GM23338 (cell line): Measurements from ENCODE around the gene ZYX. TPM values are rescaled to one million over a fixed set of nuclear protein-coding genes. Genes with fewer than 3 reads are reported as not detected.
A peak's percentile ranks its signal among the peaks of the same experiment; 100 is the strongest.

Source experiments
- ATAC-seq: fragments of 200-7000 bp; cut with Tn5 transposase; 3 replicates; pipeline ENCODE4 v1.9.1; 2020
- DNase-seq: peaks from one replicate; pipeline ENCODE4 v3.0.0-alpha.2; 2015; ENCODE audit warnings: low spot score
- H2AFZ ChIP-seq: fragments of 200-600 bp; sonication (generic); 2 replicates; pipeline ENCODE4 v1.8.0; 2016; ENCODE audit warnings: antibody characterized with exemption, mild to moderate bottlenecking, moderate library complexity
- H3F3A ChIP-seq: fragments of 200-600 bp; sonication (generic); replicated peaks from 2 replicates; pipeline ENCODE4 v1.8.0; 2017; ENCODE audit warnings: antibody characterized with exemption, mixed run types, low read depth
- H3K27ac ChIP-seq: fragments of 200-600 bp; sonication (generic); 2 replicates; pipeline ENCODE4 v1.6.1; 2016; ENCODE audit warnings: low read depth
- H3K27me3 ChIP-seq: fragments of 200-600 bp; sonication (generic); 2 replicates; pipeline ENCODE4 v1.8.0; 2016; ENCODE audit warnings: mild to moderate bottlenecking, mixed run types, moderate library complexity; ENCODE audit not compliant: insufficient read depth
- H3K36me3 ChIP-seq: fragments of 200-600 bp; sonication (generic); 2 replicates; pipeline ENCODE4 v1.8.0; 2016; ENCODE audit warnings: mild to moderate bottlenecking; ENCODE audit not compliant: insufficient read depth
- H3K4me1 ChIP-seq: fragments of 200-600 bp; sonication (generic); 2 replicates; pipeline ENCODE4 v1.8.0; 2016; ENCODE audit warnings: mild to moderate bottlenecking, moderate library complexity; ENCODE audit not compliant: insufficient read depth
- H3K4me2 ChIP-seq: fragments of 200-600 bp; sonication (generic); 2 replicates; pipeline ENCODE4 v1.7.1; 2017; ENCODE audit warnings: mixed run types
- H3K4me3 ChIP-seq: fragments of 200-600 bp; sonication (generic); 2 replicates; pipeline ENCODE4 v1.6.1; 2016; ENCODE audit warnings: mixed run types
- H3K79me2 ChIP-seq: fragments of 200-600 bp; sonication (generic); replicated peaks from 2 replicates; pipeline ENCODE4 v1.8.0; 2017; ENCODE audit warnings: mild to moderate bottlenecking; ENCODE audit not compliant: insufficient read depth
- H3K9me2 ChIP-seq: fragments of 200-600 bp; sonication (generic); 2 replicates; pipeline ENCODE4 v1.8.0; 2017; ENCODE audit not compliant: insufficient read depth
- H4K20me1 ChIP-seq: fragments of 200-600 bp; sonication (generic); replicated peaks from 2 replicates; pipeline ENCODE4 v1.8.0; 2017; ENCODE audit warnings: mild to moderate bottlenecking; ENCODE audit not compliant: insufficient read depth
- H3K27ac Mint-ChIP-seq: 2 replicates; pipeline ENCODE4 v1.8.0; 2020; ENCODE audit warnings: inconsistent platforms, mild to moderate bottlenecking, moderate library complexity, mixed read lengths
- H3K27me3 Mint-ChIP-seq: 3 replicates; pipeline ENCODE4 v1.8.0; 2022; ENCODE audit warnings: low read depth, mild to moderate bottlenecking, moderate library complexity, mixed read lengths, inconsistent platforms; ENCODE audit not compliant: insufficient read depth, poor library complexity
- H3K36me3 Mint-ChIP-seq: 3 replicates; pipeline ENCODE4 v1.8.0; 2021; ENCODE audit warnings: low read depth, mild to moderate bottlenecking, inconsistent platforms, moderate library complexity, mixed read lengths
- H3K4me1 Mint-ChIP-seq: 3 replicates; pipeline ENCODE4 v1.8.0; 2020; ENCODE audit warnings: mild to moderate bottlenecking, inconsistent platforms, mixed read lengths
- H3K4me3 Mint-ChIP-seq: 3 replicates; pipeline ENCODE4 v1.8.0; 2021; ENCODE audit warnings: moderate library complexity, mild to moderate bottlenecking, inconsistent platforms, mixed read lengths
- H3K9me3 Mint-ChIP-seq: 3 replicates; pipeline ENCODE4 v1.8.0; 2020; ENCODE audit warnings: moderate library complexity, mild to moderate bottlenecking, inconsistent platforms, mixed read lengths
- CREB1 ChIP-seq: fragments of 250-450 bp; sonication (Bioruptor Pico); IDR thresholded peaks from 2 replicates; pipeline ENCODE4 v1.5.0; 2020; ENCODE audit warnings: low read depth, mild to moderate bottlenecking, moderate library complexity
- EZH2 ChIP-seq: fragments of 200-600 bp; sonication (generic); IDR thresholded peaks from one replicate; pipeline ENCODE4 v1.8.0; 2017; ENCODE audit warnings: antibody characterized with exemption, mild to moderate bottlenecking, low read depth; ENCODE audit not compliant: unreplicated experiment
- EZH2phosphoT487 ChIP-seq: fragments of 200-600 bp; sonication (generic); IDR thresholded peaks from one replicate; pipeline ENCODE4 v1.8.1; 2018; ENCODE audit warnings: antibody characterized with exemption; ENCODE audit not compliant: unreplicated experiment
- JUNB ChIP-seq: IDR thresholded peaks from one replicate; pipeline ENCODE4 v1.6.1; 2016; ENCODE audit warnings: antibody characterized with exemption; ENCODE audit not compliant: unreplicated experiment
- NANOG ChIP-seq: IDR thresholded peaks from 2 replicates; pipeline ENCODE4 v1.6.1; 2016; ENCODE audit warnings: antibody characterized with exemption, borderline replicate concordance
- POLR2AphosphoS5 ChIP-seq: IDR thresholded peaks from 2 replicates; pipeline ENCODE4 v1.6.1; 2016; ENCODE audit warnings: antibody characterized with exemption, low read depth
- STAT1 ChIP-seq: IDR thresholded peaks from one replicate; pipeline ENCODE4 v1.6.1; 2016; ENCODE audit warnings: antibody characterized with exemption; ENCODE audit not compliant: unreplicated experiment
- ZNF114 ChIP-seq: fragments of 250-450 bp; sonication (Bioruptor Pico); IDR thresholded peaks from 2 replicates; pipeline ENCODE4 v1.5.0; 2020; ENCODE audit warnings: mild to moderate bottlenecking, moderate library complexity
- ZNF331 ChIP-seq: fragments of 250-450 bp; sonication (Bioruptor Pico); IDR thresholded peaks from 2 replicates; pipeline ENCODE4 v1.5.0; 2020; ENCODE audit warnings: low read depth, mild to moderate bottlenecking, moderate library complexity
- polyA plus RNA-seq: library from polyadenylated mRNA; unstranded; fragments of >200 nt; fragmentation: Nextera tagmentation; extraction: Ambion mirVana; gene quantifications from 2 replicates; pipeline ENCODE4 v1.2.1, GENCODE V29; 2016
- total RNA-seq: library from RNA; depleted of rRNA; stranded (reverse); fragments of >200 nt; shearing (Covaris generic); gene quantifications from 2 replicates; pipeline ENCODE4 v1.2.3, GENCODE V29; 2014
- TF ChIP-seq, protein P1 (sequence below): IDR thresholded peaks from one replicate; pipeline ENCODE4 v1.6.1; 2018; ENCODE audit warnings: antibody characterized with exemption; ENCODE audit not compliant: unreplicated experiment
- TF ChIP-seq, protein P2 (sequence below): IDR thresholded peaks from 2 replicates; pipeline ENCODE4 v1.6.1; 2016; ENCODE audit warnings: antibody characterized with exemption
- TF ChIP-seq, protein P3 (sequence below): fragments of 250-450 bp; sonication (Bioruptor Pico); IDR thresholded peaks from 2 replicates; pipeline ENCODE4 v1.5.0; 2020; ENCODE audit warnings: mild to moderate bottlenecking, moderate library complexity
- TF ChIP-seq, protein P4 (sequence below), 2 experiments: fragments of 200-600 bp in 1 of 2; sonication (generic) in 1 of 2; conservative IDR thresholded peaks; 2 replicates each; pipeline versions ENCODE4 v1.5.1 to v1.6.1; 2016 to 2017; ENCODE audit warnings: antibody characterized with exemption in 2 of 2, low read depth in 2 of 2, mild to moderate bottlenecking in 2 of 2, moderate library complexity in 1 of 2

Gene ZYX
- total and polyA plus RNA-seq, 2 experiments from 2014 or later, result 111 to 141 TPM

DNA sequence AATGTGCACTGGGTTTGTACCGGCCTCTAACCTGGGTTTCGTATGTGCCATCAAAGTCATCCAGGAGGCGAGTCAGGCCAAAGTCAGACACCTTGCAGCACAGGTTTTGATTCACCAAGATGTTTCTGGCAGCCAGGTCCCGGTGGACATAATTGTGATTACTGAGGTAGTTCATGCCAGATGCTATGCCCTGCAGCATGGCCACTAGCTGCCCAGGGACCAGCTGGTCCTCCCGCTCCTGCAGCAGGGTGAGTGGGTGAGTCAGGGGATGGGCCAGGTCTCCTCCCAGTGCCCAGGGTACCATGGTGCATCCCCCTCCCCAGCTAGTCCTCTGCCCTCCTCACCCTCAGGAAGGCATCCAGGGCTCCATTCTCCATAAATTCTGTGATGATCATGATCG lies 13.6 kb downstream of the ZYX start:
- Histone ChIP-seq H3F3A (peaks cover 43% of the 10 kb centered on the region), H3K79me2 (no peaks in the 10 kb centered on the region), H3K4me3 (no peak overlapping the region), H3K9me2 (no peaks in the 10 kb centered on the region), H4K20me1 (peaks cover 5% of the 10 kb centered on the region), H3K27ac (no peak overlapping the region), H2AFZ (no peak overlapping the region), H3K27me3 (no peaks in the 10 kb centered on the region), H3K36me3 (peaks cover 35% of the 10 kb centered on the region), H3K4me2 (no peak overlapping the region), H3K4me1 (no peaks in the 10 kb centered on the region; the same call in 1 of the 2 replicates)
- peaks cover 22% of the 10 kb centered on the region for H3K27me3 Mint-ChIP-seq
- TF ChIP-seq CREB1 (CRISPR knock-in tag), result no peak
- TF ChIP-seq ZNF331 (CRISPR knock-in tag), result no peak
- TF ChIP-seq, protein P1, sequence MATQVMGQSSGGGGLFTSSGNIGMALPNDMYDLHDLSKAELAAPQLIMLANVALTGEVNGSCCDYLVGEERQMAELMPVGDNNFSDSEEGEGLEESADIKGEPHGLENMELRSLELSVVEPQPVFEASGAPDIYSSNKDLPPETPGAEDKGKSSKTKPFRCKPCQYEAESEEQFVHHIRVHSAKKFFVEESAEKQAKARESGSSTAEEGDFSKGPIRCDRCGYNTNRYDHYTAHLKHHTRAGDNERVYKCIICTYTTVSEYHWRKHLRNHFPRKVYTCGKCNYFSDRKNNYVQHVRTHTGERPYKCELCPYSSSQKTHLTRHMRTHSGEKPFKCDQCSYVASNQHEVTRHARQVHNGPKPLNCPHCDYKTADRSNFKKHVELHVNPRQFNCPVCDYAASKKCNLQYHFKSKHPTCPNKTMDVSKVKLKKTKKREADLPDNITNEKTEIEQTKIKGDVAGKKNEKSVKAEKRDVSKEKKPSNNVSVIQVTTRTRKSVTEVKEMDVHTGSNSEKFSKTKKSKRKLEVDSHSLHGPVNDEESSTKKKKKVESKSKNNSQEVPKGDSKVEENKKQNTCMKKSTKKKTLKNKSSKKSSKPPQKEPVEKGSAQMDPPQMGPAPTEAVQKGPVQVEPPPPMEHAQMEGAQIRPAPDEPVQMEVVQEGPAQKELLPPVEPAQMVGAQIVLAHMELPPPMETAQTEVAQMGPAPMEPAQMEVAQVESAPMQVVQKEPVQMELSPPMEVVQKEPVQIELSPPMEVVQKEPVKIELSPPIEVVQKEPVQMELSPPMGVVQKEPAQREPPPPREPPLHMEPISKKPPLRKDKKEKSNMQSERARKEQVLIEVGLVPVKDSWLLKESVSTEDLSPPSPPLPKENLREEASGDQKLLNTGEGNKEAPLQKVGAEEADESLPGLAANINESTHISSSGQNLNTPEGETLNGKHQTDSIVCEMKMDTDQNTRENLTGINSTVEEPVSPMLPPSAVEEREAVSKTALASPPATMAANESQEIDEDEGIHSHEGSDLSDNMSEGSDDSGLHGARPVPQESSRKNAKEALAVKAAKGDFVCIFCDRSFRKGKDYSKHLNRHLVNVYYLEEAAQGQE, result no peak
- no peak for TF ChIP-seq ZNF114 (CRISPR knock-in tag)
- TF ChIP-seq EZH2phosphoT487, result no peak
- no peak for TF ChIP-seq NANOG
- TF ChIP-seq, protein P2, sequence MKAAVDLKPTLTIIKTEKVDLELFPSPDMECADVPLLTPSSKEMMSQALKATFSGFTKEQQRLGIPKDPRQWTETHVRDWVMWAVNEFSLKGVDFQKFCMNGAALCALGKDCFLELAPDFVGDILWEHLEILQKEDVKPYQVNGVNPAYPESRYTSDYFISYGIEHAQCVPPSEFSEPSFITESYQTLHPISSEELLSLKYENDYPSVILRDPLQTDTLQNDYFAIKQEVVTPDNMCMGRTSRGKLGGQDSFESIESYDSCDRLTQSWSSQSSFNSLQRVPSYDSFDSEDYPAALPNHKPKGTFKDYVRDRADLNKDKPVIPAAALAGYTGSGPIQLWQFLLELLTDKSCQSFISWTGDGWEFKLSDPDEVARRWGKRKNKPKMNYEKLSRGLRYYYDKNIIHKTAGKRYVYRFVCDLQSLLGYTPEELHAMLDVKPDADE, result no peak
- TF ChIP-seq, protein P3, sequence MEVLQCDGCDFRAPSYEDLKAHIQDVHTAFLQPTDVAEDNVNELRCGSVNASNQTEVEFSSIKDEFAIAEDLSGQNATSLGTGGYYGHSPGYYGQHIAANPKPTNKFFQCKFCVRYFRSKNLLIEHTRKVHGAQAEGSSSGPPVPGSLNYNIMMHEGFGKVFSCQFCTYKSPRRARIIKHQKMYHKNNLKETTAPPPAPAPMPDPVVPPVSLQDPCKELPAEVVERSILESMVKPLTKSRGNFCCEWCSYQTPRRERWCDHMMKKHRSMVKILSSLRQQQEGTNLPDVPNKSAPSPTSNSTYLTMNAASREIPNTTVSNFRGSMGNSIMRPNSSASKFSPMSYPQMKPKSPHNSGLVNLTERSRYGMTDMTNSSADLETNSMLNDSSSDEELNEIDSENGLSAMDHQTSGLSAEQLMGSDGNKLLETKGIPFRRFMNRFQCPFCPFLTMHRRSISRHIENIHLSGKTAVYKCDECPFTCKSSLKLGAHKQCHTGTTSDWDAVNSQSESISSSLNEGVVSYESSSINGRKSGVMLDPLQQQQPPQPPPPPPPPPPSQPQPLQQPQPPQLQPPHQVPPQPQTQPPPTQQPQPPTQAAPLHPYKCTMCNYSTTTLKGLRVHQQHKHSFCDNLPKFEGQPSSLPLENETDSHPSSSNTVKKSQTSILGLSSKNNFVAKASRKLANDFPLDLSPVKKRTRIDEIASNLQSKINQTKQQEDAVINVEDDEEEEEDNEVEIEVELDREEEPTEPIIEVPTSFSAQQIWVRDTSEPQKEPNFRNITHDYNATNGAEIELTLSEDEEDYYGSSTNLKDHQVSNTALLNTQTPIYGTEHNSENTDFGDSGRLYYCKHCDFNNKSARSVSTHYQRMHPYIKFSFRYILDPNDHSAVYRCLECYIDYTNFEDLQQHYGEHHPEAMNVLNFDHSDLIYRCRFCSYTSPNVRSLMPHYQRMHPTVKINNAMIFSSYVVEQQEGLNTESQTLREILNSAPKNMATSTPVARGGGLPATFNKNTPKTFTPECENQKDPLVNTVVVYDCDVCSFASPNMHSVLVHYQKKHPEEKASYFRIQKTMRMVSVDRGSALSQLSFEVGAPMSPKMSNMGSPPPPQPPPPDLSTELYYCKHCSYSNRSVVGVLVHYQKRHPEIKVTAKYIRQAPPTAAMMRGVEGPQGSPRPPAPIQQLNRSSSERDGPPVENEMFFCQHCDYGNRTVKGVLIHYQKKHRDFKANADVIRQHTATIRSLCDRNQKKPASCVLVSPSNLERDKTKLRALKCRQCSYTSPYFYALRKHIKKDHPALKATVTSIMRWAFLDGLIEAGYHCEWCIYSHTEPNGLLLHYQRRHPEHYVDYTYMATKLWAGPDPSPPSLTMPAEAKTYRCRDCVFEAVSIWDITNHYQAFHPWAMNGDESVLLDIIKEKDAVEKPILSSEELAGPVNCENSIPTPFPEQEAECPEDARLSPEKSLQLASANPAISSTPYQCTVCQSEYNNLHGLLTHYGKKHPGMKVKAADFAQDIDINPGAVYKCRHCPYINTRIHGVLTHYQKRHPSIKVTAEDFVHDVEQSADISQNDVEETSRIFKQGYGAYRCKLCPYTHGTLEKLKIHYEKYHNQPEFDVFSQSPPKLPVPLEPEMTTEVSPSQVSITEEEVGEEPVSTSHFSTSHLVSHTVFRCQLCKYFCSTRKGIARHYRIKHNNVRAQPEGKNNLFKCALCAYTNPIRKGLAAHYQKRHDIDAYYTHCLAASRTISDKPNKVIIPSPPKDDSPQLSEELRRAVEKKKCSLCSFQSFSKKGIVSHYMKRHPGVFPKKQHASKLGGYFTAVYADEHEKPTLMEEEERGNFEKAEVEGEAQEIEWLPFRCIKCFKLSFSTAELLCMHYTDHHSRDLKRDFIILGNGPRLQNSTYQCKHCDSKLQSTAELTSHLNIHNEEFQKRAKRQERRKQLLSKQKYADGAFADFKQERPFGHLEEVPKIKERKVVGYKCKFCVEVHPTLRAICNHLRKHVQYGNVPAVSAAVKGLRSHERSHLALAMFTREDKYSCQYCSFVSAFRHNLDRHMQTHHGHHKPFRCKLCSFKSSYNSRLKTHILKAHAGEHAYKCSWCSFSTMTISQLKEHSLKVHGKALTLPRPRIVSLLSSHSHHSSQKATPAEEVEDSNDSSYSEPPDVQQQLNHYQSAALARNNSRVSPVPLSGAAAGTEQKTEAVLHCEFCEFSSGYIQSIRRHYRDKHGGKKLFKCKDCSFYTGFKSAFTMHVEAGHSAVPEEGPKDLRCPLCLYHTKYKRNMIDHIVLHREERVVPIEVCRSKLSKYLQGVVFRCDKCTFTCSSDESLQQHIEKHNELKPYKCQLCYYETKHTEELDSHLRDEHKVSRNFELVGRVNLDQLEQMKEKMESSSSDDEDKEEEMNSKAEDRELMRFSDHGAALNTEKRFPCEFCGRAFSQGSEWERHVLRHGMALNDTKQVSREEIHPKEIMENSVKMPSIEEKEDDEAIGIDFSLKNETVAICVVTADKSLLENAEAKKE, result no peak
- no peak for TF ChIP-seq JUNB
- TF ChIP-seq EZH2, result no peak
- no peak for TF ChIP-seq POLR2AphosphoS5
- TF ChIP-seq, protein P4, sequence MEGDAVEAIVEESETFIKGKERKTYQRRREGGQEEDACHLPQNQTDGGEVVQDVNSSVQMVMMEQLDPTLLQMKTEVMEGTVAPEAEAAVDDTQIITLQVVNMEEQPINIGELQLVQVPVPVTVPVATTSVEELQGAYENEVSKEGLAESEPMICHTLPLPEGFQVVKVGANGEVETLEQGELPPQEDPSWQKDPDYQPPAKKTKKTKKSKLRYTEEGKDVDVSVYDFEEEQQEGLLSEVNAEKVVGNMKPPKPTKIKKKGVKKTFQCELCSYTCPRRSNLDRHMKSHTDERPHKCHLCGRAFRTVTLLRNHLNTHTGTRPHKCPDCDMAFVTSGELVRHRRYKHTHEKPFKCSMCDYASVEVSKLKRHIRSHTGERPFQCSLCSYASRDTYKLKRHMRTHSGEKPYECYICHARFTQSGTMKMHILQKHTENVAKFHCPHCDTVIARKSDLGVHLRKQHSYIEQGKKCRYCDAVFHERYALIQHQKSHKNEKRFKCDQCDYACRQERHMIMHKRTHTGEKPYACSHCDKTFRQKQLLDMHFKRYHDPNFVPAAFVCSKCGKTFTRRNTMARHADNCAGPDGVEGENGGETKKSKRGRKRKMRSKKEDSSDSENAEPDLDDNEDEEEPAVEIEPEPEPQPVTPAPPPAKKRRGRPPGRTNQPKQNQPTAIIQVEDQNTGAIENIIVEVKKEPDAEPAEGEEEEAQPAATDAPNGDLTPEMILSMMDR (conservative IDR thresholded peaks at IDR 0.05; ENCODE audit: low read depth in 2 of 2), result no peak
- TF ChIP-seq STAT1, result no peak
- ATAC-seq (no peak), DNase-seq (no peak)
- H3K36me3 Mint-ChIP-seq, result peaks cover 97% of the 10 kb centered on the region
- no peaks in the 10 kb centered on the region; the same call in 2 of the 3 replicates for H3K9me3 Mint-ChIP-seq
- peak overlapping the region; percentile 4; the same call in 1 of the 2 replicates for H3K27ac Mint-ChIP-seq
- no peaks in the 10 kb centered on the region; the same call in 1 of the 3 replicates for H3K4me1 Mint-ChIP-seq
- no peak overlapping the region for H3K4me3 Mint-ChIP-seq
